SU-DHL-6 (cell line): ENCODE data around the gene BMP7.

Source experiments
- H2AFZ ChIP-seq: fragments of 200-600 bp; sonication (generic); 2 replicates; pipeline ENCODE4 v1.6.1; 2014; ENCODE audit warnings: low read depth, mild to moderate bottlenecking, moderate library complexity, mixed read lengths, antibody characterized with exemption, low read length; ENCODE audit not compliant: severe bottlenecking
- H3F3A ChIP-seq: fragments of 200-600 bp; shearing (Covaris generic); 2 replicates; pipeline ENCODE4 v1.6.0; 2016; ENCODE audit warnings: antibody characterized with exemption, mild to moderate bottlenecking; ENCODE audit not compliant: insufficient read depth
- H3K27ac ChIP-seq: fragments of 200-600 bp; sonication (generic); 2 replicates; pipeline ENCODE4 v1.5.1; 2016; ENCODE audit warnings: low read depth, mild to moderate bottlenecking, low read length, moderate library complexity, mixed read lengths
- H3K27me3 ChIP-seq: fragments of 200-600 bp; sonication (generic), shearing (Covaris generic); 2 replicates; pipeline ENCODE4 v1.6.0; 2014; ENCODE audit warnings: mild to moderate bottlenecking, low read length
- H3K36me3 ChIP-seq: fragments of 200-600 bp; sonication (generic); 2 replicates; pipeline ENCODE4 v1.6.1; 2014; ENCODE audit warnings: mild to moderate bottlenecking, low read length, mixed read lengths
- H3K4me2 ChIP-seq: fragments of 300-600, 200-600 bp; shearing (Covaris generic), sonication (generic); 2 replicates; pipeline ENCODE4 v1.6.0; 2014; ENCODE audit warnings: low read length, low read depth, mild to moderate bottlenecking; ENCODE audit not compliant: poor library complexity, severe bottlenecking
- H3K4me3 ChIP-seq: fragments of 200-600 bp; sonication (generic); 2 replicates; pipeline ENCODE4 v1.5.1; 2014; ENCODE audit warnings: antibody characterized with exemption, low read length, mild to moderate bottlenecking, mixed read lengths; ENCODE audit not compliant: insufficient read depth, poor library complexity, severe bottlenecking
- H3K79me2 ChIP-seq: fragments of 200-600 bp; sonication (generic); 2 replicates; pipeline ENCODE4 v1.6.1; 2014; ENCODE audit warnings: mild to moderate bottlenecking, low read length, moderate library complexity; ENCODE audit not compliant: insufficient read depth
- H3K9ac ChIP-seq: fragments of 200-600 bp; sonication (generic); 2 replicates; pipeline ENCODE4 v1.7.0; 2014; ENCODE audit warnings: mild to moderate bottlenecking, low read length
- H3K9me2 ChIP-seq: fragments of 200-600 bp; sonication (generic); replicated peaks from 2 replicates; pipeline ENCODE4 v1.6.1; 2014; ENCODE audit warnings: low read length; ENCODE audit not compliant: insufficient read depth
- H3K9me3 ChIP-seq: fragments of 200-600 bp; sonication (generic); 2 replicates; pipeline ENCODE4 v1.6.1; 2014; ENCODE audit warnings: low read length, mixed read lengths; ENCODE audit not compliant: insufficient read depth
- H4K20me1 ChIP-seq: fragments of 200-600 bp; sonication (generic); 2 replicates; pipeline ENCODE4 v1.6.1; 2014; ENCODE audit warnings: low read depth, mild to moderate bottlenecking, antibody characterized with exemption, low read length, moderate library complexity, mixed read lengths
- CTCF ChIP-seq: fragments of 200-600 bp; sonication (generic); IDR thresholded peaks from one replicate; pipeline ENCODE4 v1.5.1; 2017; ENCODE audit warnings: antibody characterized with exemption, mild to moderate bottlenecking, low read length, moderate library complexity; ENCODE audit not compliant: insufficient read depth, poor library complexity, severe bottlenecking
- EZH2phosphoT487 ChIP-seq: fragments of 200-600 bp; sonication (generic), shearing (Covaris generic); conservative IDR thresholded peaks from 2 replicates; pipeline ENCODE4 v1.6.1; 2018; ENCODE audit warnings: mild to moderate bottlenecking, antibody characterized with exemption, low read length, moderate library complexity, mixed read lengths

The BMP7 gene

GRCh38 chr20:57176842-57177241 is 89.6 kb downstream of the BMP7 start:
- H3K27me3 ChIP-seq = no peaks in the 10 kb centered on the region
- no peak overlapping the region for H3K4me2 ChIP-seq

GRCh38 chr20:57175397-57176010 is 90.9 kb downstream of the BMP7 start:
- no peaks in the 10 kb centered on the region; the same call in 1 of the 2 replicates for H3F3A ChIP-seq
- no peak overlapping the region for H2AFZ ChIP-seq
- no peak overlapping the region for H3K4me2 ChIP-seq
- H3K27me3 ChIP-seq = no peaks in the 10 kb centered on the region
- H3K4me3 ChIP-seq = no peak overlapping the region
- no peaks in the 10 kb centered on the region for H3K9me3 ChIP-seq
- H4K20me1 ChIP-seq = no peaks in the 10 kb centered on the region
- no peaks in the 10 kb centered on the region for H3K9me2 ChIP-seq
- no peak for TF ChIP-seq CTCF
- TF ChIP-seq EZH2phosphoT487 = no peak
- H3K9ac ChIP-seq = no peak overlapping the region
- H3K79me2 ChIP-seq = no peaks in the 10 kb centered on the region; the same call in 1 of the 2 replicates
- H3K27ac ChIP-seq = no peak overlapping the region
- H3K36me3 ChIP-seq = peaks cover 3% of the 10 kb centered on the region; the same call in 1 of the 2 replicates

More at GRCh38 chr20:57176842-57177241, 89.6 kb downstream of the BMP7 start:
- Histone ChIP-seq H3K9ac (no peak overlapping the region), H2AFZ (no peak overlapping the region), H3K9me2 (no peaks in the 10 kb centered on the region), H3K9me3 (no peaks in the 10 kb centered on the region), H3K79me2 (no peaks in the 10 kb centered on the region; the same call in 1 of the 2 replicates), H3K36me3 (peaks cover 5% of the 10 kb centered on the region; the same call in 1 of the 2 replicates), H3K27ac (no peak overlapping the region), H4K20me1 (no peaks in the 10 kb centered on the region), H3F3A (no peaks in the 10 kb centered on the region), H3K4me3 (no peak overlapping the region)
- TF ChIP-seq CTCF = no peak
- no peak for TF ChIP-seq EZH2phosphoT487

- no peaks in the 10 kb centered on the region for H3K27me3 ChIP-seq
- H3K9ac ChIP-seq = no peak overlapping the region
- TF ChIP-seq EZH2phosphoT487 = no peak
- TF ChIP-seq CTCF = no peak
- no peak overlapping the region for H3K4me2 ChIP-seq
- no peaks in the 10 kb centered on the region for H3K9me2 ChIP-seq
- no peaks in the 10 kb centered on the region for H4K20me1 ChIP-seq
- H3K27ac ChIP-seq = no peak overlapping the region
- no peak overlapping the region for H3K4me3 ChIP-seq
- H3F3A ChIP-seq = no peaks in the 10 kb centered on the region; the same call in 1 of the 2 replicates
- peaks cover 8% of the 10 kb centered on the region for H3K36me3 ChIP-seq
- H2AFZ ChIP-seq = no peak overlapping the region
- H3K79me2 ChIP-seq = no peaks in the 10 kb centered on the region
- no peaks in the 10 kb centered on the region for H3K9me3 ChIP-seq
These were observed 91.7 kb downstream of the BMP7 start for GRCh38 chr20:57174737-57175136.
